Measurements from ENCODE around the gene FZD4.

- TF ChIP-seq CTCF (IDR thresholded peaks at IDR 0.05) (no peak; the same call in 1 of the 2 replicates), ZFX (IDR thresholded peaks at IDR 0.05; ENCODE audit: borderline replicate concordance) (no peak)
These were observed 159 bp downstream of the FZD4 start for GRCh38 chr11:86955111-86955360.

Measured in 22Rv1 (cell line).